H1 (cell line): ENCODE measurements around the gene CTIF.

ENCODE experiments used
- CHD2 ChIP-seq: IDR thresholded peaks from 2 replicates; pipeline ENCODE4 v1.6.1; 2012; ENCODE audit warnings: low read length, improper control_type of control experiment
- EP300 ChIP-seq, 2 experiments: IDR thresholded peaks; 1 replicate in 1 of 2; 2 replicates in 1 of 2; pipeline ENCODE4 v1.6.1; 2011 to 2012; ENCODE audit warnings: low read depth in 2 of 2, low read length in 2 of 2, mild to moderate bottlenecking in 2 of 2, borderline replicate concordance in 1 of 2, inconsistent platforms in 1 of 2, moderate library complexity in 1 of 2
- GTF2F1 ChIP-seq: IDR thresholded peaks from 2 replicates; pipeline ENCODE4 v1.6.1; 2012; ENCODE audit warnings: low read depth, low read length, improper control_type of control experiment, borderline replicate concordance
- MAX ChIP-seq: IDR thresholded peaks from 2 replicates; pipeline ENCODE4 v1.6.1; 2012; ENCODE audit warnings: inconsistent platforms
- POLR2A ChIP-seq, 2 experiments: IDR thresholded peaks; 1 replicate in 1 of 2; 2 replicates in 1 of 2; pipeline ENCODE4 v1.6.1; 2011; ENCODE audit warnings: low read depth in 2 of 2, low read length in 2 of 2, mild to moderate bottlenecking in 2 of 2; ENCODE audit errors: control extremely low read depth in 1 of 2
- POLR2AphosphoS5 ChIP-seq: IDR thresholded peaks from 2 replicates; pipeline ENCODE4 v1.6.1; 2011; ENCODE audit warnings: low read depth, low read length
- RXRA ChIP-seq: IDR thresholded peaks from 2 replicates; pipeline ENCODE4 v1.6.1; 2011; ENCODE audit warnings: low read depth, mild to moderate bottlenecking, low read length, moderate library complexity; ENCODE audit not compliant: insufficient read depth
- TF ChIP-seq, protein P1 (sequence below), 3 experiments: IDR thresholded peaks; 1 replicate in 2 of 3; 2 replicates in 1 of 3; pipeline versions ENCODE4 v1.5.1 to v1.6.1; 2011; ENCODE audit warnings: low read length in 3 of 3, mild to moderate bottlenecking in 3 of 3, inconsistent platforms in 2 of 3, low read depth in 1 of 3, moderate library complexity in 1 of 3; ENCODE audit not compliant: insufficient read depth in 1 of 3; ENCODE audit errors: control extremely low read depth in 1 of 3

GRCh38 chr18:48889981-48890762 lies 351.3 kb downstream of the CTIF start:
- TF ChIP-seq RXRA (no peak), CHD2 (no peak), EP300 (IDR thresholded peaks at IDR 0.05; ENCODE audit: borderline replicate concordance in 1 of 2, low read depth in 2 of 2, low read length in 2 of 2) (no peak), POLR2AphosphoS5 (no peak), POLR2A (IDR thresholded peaks at IDR 0.05; ENCODE audit: control extremely low read depth in 1 of 2, low read depth in 2 of 2, low read length in 2 of 2) (no peak), MAX (no peak), GTF2F1 (no peak)
- TF ChIP-seq, protein P1, sequence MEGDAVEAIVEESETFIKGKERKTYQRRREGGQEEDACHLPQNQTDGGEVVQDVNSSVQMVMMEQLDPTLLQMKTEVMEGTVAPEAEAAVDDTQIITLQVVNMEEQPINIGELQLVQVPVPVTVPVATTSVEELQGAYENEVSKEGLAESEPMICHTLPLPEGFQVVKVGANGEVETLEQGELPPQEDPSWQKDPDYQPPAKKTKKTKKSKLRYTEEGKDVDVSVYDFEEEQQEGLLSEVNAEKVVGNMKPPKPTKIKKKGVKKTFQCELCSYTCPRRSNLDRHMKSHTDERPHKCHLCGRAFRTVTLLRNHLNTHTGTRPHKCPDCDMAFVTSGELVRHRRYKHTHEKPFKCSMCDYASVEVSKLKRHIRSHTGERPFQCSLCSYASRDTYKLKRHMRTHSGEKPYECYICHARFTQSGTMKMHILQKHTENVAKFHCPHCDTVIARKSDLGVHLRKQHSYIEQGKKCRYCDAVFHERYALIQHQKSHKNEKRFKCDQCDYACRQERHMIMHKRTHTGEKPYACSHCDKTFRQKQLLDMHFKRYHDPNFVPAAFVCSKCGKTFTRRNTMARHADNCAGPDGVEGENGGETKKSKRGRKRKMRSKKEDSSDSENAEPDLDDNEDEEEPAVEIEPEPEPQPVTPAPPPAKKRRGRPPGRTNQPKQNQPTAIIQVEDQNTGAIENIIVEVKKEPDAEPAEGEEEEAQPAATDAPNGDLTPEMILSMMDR (IDR thresholded peaks at IDR 0.05; ENCODE audit: control extremely low read depth in 1 of 3, insufficient read depth in 1 of 3, low read depth in 1 of 3, low read length in 3 of 3) = no peak
